WTC11 (cell line): ENCODE data around the gene DPP10. TPM values are rescaled to one million over a fixed set of nuclear protein-coding genes. Genes with fewer than 3 reads are reported as not detected.

Experiments
- ATAC-seq: fragments of 200-7000 bp; cut with Tn5 transposase; 2 replicates; pipeline ENCODE4 v1.10.0; 2021; ENCODE audit warnings: mild to moderate bottlenecking, moderate library complexity
- Bru-seq: library from RNA; stranded (reverse); fragments of 400-500 nt; gene quantifications from one replicate; lab custom pipeline; 2021; lab: Mats Ljungman, UMichigan
- CTCF ChIA-PET: fragments of 300-600 bp; sonication (Branson Sonifier 250); formaldehyde crosslinking; loops from one replicate; lab custom pipeline; 2021; ENCODE audit warnings: antibody characterized with exemption; lab: Charles Lee
- POLR2A ChIA-PET: fragments of 350-600 bp; sonication (Branson Sonifier 250); formaldehyde crosslinking; loops from one replicate; lab custom pipeline; 2021; ENCODE audit warnings: antibody characterized with exemption; lab: Charles Lee
- DNase-seq: peaks from one replicate; pipeline ENCODE4 v3.0.0; 2021; ENCODE audit warnings: low spot score
- H3K27ac Mint-ChIP-seq: 2 replicates; pipeline ENCODE4 v1.8.0; 2021; ENCODE audit warnings: mixed read lengths
- H3K27me3 Mint-ChIP-seq: 2 replicates; pipeline ENCODE4 v1.8.0; 2021; ENCODE audit warnings: low read depth, mild to moderate bottlenecking, moderate library complexity, mixed read lengths
- H3K36me3 Mint-ChIP-seq: 2 replicates; pipeline ENCODE4 v1.8.0; 2021; ENCODE audit warnings: mixed read lengths
- H3K4me1 Mint-ChIP-seq: 2 replicates; pipeline ENCODE4 v1.8.0; 2022; ENCODE audit warnings: mixed read lengths
- H3K4me3 Mint-ChIP-seq: 2 replicates; pipeline ENCODE4 v1.8.0; 2021; ENCODE audit warnings: mild to moderate bottlenecking, moderate library complexity, mixed read lengths
- H3K9me3 Mint-ChIP-seq: 2 replicates; pipeline ENCODE4 v1.8.0; 2021; ENCODE audit warnings: mixed read lengths
- ATF3 ChIP-seq: sonication (generic); formaldehyde crosslinking; conservative IDR thresholded peaks from 2 replicates; pipeline ENCODE4 v1.8.1; 2022; ENCODE audit warnings: mild to moderate bottlenecking, missing genetic modification reagents
- CTCF ChIP-seq: fragments of 200-600 bp; IDR thresholded peaks from 2 replicates; pipeline ENCODE4 v1.8.0; 2022; ENCODE audit warnings: antibody characterized with exemption
- FOXJ3 ChIP-seq: sonication (generic); formaldehyde crosslinking; IDR thresholded peaks from 2 replicates; pipeline ENCODE4 v1.9.0; 2021; ENCODE audit warnings: missing genetic modification reagents, mild to moderate bottlenecking, borderline replicate concordance
- IRF2 ChIP-seq: sonication (generic); formaldehyde crosslinking; IDR thresholded peaks from 2 replicates; pipeline ENCODE4 v1.8.0; 2022; ENCODE audit warnings: low read depth, missing genetic modification reagents, borderline replicate concordance
- MXD4 ChIP-seq: fragments of 250-450 bp; sonication (Bioruptor Pico); IDR thresholded peaks from 2 replicates; pipeline ENCODE4 v1.8.0; 2021; ENCODE audit warnings: mild to moderate bottlenecking, moderate library complexity, borderline replicate concordance
- MYBL2 ChIP-seq: sonication (generic); formaldehyde crosslinking; IDR thresholded peaks from 2 replicates; pipeline ENCODE4 v1.8.1; 2023; ENCODE audit warnings: mild to moderate bottlenecking, moderate library complexity, missing genetic modification reagents
- NFE2L1 ChIP-seq: sonication (generic); formaldehyde crosslinking; IDR thresholded peaks from 2 replicates; pipeline ENCODE4 v1.8.1; 2023; ENCODE audit warnings: missing genetic modification reagents
- NFYB ChIP-seq: sonication (generic); formaldehyde crosslinking; conservative IDR thresholded peaks from 2 replicates; pipeline ENCODE4 v1.8.0; 2022; ENCODE audit warnings: low read depth, missing genetic modification reagents
- NR1H2 ChIP-seq: sonication (generic); formaldehyde crosslinking; IDR thresholded peaks from 2 replicates; pipeline ENCODE4 v1.9.0; 2021; ENCODE audit warnings: mild to moderate bottlenecking, moderate library complexity, missing genetic modification reagents
- OVOL2 ChIP-seq: fragments of 250-450 bp; sonication (Bioruptor Pico); IDR thresholded peaks from 2 replicates; pipeline ENCODE4 v1.9.0; 2021; ENCODE audit warnings: mild to moderate bottlenecking, borderline replicate concordance
- PRRX2 ChIP-seq: fragments of 250-450 bp; sonication (Bioruptor Pico); IDR thresholded peaks from 2 replicates; pipeline ENCODE4 v1.8.0; 2021; ENCODE audit warnings: mild to moderate bottlenecking
- RORB ChIP-seq: fragments of 250-450 bp; sonication (Bioruptor Pico); IDR thresholded peaks from 2 replicates; pipeline ENCODE4 v1.9.0; 2021; ENCODE audit warnings: mild to moderate bottlenecking
- SMAD4 ChIP-seq: sonication (generic); formaldehyde crosslinking; IDR thresholded peaks from 2 replicates; pipeline ENCODE4 v1.8.0; 2022; ENCODE audit warnings: mild to moderate bottlenecking, missing genetic modification reagents
- TEAD4 ChIP-seq: sonication (generic); formaldehyde crosslinking; IDR thresholded peaks from 2 replicates; pipeline ENCODE4 v1.8.0; 2022; ENCODE audit warnings: mild to moderate bottlenecking, missing genetic modification reagents
- USF2 ChIP-seq: sonication (generic); formaldehyde crosslinking; IDR thresholded peaks from 2 replicates; pipeline ENCODE4 v1.8.1; 2023; ENCODE audit warnings: mild to moderate bottlenecking, missing genetic modification reagents, moderate library complexity
- ZBTB43 ChIP-seq: sonication (generic); formaldehyde crosslinking; IDR thresholded peaks from 2 replicates; pipeline ENCODE4 v1.8.1; 2023; ENCODE audit warnings: mild to moderate bottlenecking, missing genetic modification reagents
- ZNF232 ChIP-seq: sonication (generic); formaldehyde crosslinking; IDR thresholded peaks from 2 replicates; pipeline ENCODE4 v1.8.0; 2022; ENCODE audit warnings: mild to moderate bottlenecking, missing genetic modification reagents
- long read RNA-seq, 3 experiments: library from RNA in 1 of 3; library from capped mRNA in 1 of 3; library from polyadenylated mRNA in 1 of 3; unstranded in 2 of 3; stranded (forward) in 1 of 3; transcript quantifications; one replicate each; pipeline ENCODE4 v2.0.0, GENCODE V29; 2021
- total RNA-seq: library from RNA; stranded (reverse); gene quantifications from 3 replicates; pipeline ENCODE4 v1.2.3, GENCODE V29; 2021
- TF ChIP-seq, protein P1 (sequence below): sonication (generic); formaldehyde crosslinking; IDR thresholded peaks from 2 replicates; pipeline ENCODE4 v1.8.1; 2022; ENCODE audit warnings: mild to moderate bottlenecking, moderate library complexity, missing genetic modification reagents
- TF ChIP-seq, protein P2 (sequence below): sonication (generic); formaldehyde crosslinking; IDR thresholded peaks from 2 replicates; pipeline ENCODE4 v1.8.1; 2022; ENCODE audit warnings: missing genetic modification reagents, borderline replicate concordance
- TF ChIP-seq, protein P3 (sequence below): sonication (generic); formaldehyde crosslinking; IDR thresholded peaks from 2 replicates; pipeline ENCODE4 v1.8.0; 2022; ENCODE audit warnings: mild to moderate bottlenecking, missing genetic modification reagents
- TF ChIP-seq, protein P4 (sequence below): sonication (generic); formaldehyde crosslinking; IDR thresholded peaks from 2 replicates; pipeline ENCODE4 v1.8.0; 2023; ENCODE audit warnings: missing genetic modification reagents, mild to moderate bottlenecking, borderline replicate concordance
- TF ChIP-seq, protein P5 (sequence below): sonication (generic); formaldehyde crosslinking; IDR thresholded peaks from 2 replicates; pipeline ENCODE4 v1.8.0; 2022; ENCODE audit warnings: mild to moderate bottlenecking, missing genetic modification reagents

Gene DPP10
- total RNA-seq, result 4.0 to 6.0 TPM (median 5.5 TPM) in 3 replicates
- percentile 45 among the genes with signal in this experiment for Bru-seq, nascent RNA
- long read RNA-seq, experiment 1, partial matches to known transcripts, result 2 of 14 reads
- long read RNA-seq, experiment 1, other reads (novel, unspliced or antisense), result 8 of 14 reads
- long read RNA-seq, experiment 2, partial matches to known transcripts, result 3 of 10 reads
- long read RNA-seq, experiment 2, other reads (novel, unspliced or antisense), result 6 of 10 reads
- long read RNA-seq, experiment 3, partial matches to known transcripts, result 1 of 1 reads
- long read RNA-seq, experiment 3, other reads (novel, unspliced or antisense), result 0 of 1 reads

GRCh38 chr2:114442510-114442909, at the start of gene DPP10:
TSS of gene DPP10 (plus strand) at chr2:114442641.
- Mint-ChIP-seq H3K27ac (no peak within 1 kb of the TSS), H3K4me1 (0 out of 2 replicates have a peak, but pooled peaks cover 3% of the 10 kb centered on the region), H3K9me3 (peaks cover 33% of the 10 kb centered on the region), H3K27me3 (no peaks in the 10 kb centered on the region; the same call in 1 of the 2 replicates), H3K4me3 (no peak within 1 kb of the TSS), H3K36me3 (peaks cover 14% of the 10 kb centered on the region)
- ChIA-PET POLR2A (no interaction called here), CTCF (no interaction called here)
- peak; percentile 65 for ATAC-seq
- peak; percentile 55 for DNase-seq
- TF ChIP-seq, protein P1, sequence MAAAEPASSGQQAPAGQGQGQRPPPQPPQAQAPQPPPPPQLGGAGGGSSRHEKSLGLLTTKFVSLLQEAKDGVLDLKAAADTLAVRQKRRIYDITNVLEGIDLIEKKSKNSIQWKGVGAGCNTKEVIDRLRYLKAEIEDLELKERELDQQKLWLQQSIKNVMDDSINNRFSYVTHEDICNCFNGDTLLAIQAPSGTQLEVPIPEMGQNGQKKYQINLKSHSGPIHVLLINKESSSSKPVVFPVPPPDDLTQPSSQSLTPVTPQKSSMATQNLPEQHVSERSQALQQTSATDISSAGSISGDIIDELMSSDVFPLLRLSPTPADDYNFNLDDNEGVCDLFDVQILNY, result no peak
- no peak for TF ChIP-seq ZBTB43
- no peak for TF ChIP-seq NFYB (CRISPR knock-in tag)
- no peak for TF ChIP-seq NR1H2
- TF ChIP-seq MYBL2 (CRISPR knock-in tag), result no peak
- TF ChIP-seq PRRX2 (CRISPR knock-in tag), result no peak
- 0 out of 2 replicates have a peak, but pooled peaks have one; percentile 29 for TF ChIP-seq ZNF232
- TF ChIP-seq NFE2L1 (CRISPR knock-in tag), result no peak
- no peak for TF ChIP-seq CTCF
- no peak for TF ChIP-seq MXD4
- TF ChIP-seq, protein P2, sequence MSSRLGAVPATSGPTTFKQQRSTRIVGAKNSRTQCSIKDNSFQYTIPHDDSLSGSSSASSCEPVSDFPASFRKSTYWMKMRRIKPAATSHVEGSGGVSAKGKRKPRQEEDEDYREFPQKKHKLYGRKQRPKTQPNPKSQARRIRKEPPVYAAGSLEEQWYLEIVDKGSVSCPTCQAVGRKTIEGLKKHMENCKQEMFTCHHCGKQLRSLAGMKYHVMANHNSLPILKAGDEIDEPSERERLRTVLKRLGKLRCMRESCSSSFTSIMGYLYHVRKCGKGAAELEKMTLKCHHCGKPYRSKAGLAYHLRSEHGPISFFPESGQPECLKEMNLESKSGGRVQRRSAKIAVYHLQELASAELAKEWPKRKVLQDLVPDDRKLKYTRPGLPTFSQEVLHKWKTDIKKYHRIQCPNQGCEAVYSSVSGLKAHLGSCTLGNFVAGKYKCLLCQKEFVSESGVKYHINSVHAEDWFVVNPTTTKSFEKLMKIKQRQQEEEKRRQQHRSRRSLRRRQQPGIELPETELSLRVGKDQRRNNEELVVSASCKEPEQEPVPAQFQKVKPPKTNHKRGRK (CRISPR knock-in tag), result no peak
- TF ChIP-seq, protein P3, sequence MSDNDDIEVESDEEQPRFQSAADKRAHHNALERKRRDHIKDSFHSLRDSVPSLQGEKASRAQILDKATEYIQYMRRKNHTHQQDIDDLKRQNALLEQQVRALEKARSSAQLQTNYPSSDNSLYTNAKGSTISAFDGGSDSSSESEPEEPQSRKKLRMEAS (CRISPR knock-in tag), result no peak
- TF ChIP-seq ATF3 (CRISPR knock-in tag), result no peak
- TF ChIP-seq, protein P4, sequence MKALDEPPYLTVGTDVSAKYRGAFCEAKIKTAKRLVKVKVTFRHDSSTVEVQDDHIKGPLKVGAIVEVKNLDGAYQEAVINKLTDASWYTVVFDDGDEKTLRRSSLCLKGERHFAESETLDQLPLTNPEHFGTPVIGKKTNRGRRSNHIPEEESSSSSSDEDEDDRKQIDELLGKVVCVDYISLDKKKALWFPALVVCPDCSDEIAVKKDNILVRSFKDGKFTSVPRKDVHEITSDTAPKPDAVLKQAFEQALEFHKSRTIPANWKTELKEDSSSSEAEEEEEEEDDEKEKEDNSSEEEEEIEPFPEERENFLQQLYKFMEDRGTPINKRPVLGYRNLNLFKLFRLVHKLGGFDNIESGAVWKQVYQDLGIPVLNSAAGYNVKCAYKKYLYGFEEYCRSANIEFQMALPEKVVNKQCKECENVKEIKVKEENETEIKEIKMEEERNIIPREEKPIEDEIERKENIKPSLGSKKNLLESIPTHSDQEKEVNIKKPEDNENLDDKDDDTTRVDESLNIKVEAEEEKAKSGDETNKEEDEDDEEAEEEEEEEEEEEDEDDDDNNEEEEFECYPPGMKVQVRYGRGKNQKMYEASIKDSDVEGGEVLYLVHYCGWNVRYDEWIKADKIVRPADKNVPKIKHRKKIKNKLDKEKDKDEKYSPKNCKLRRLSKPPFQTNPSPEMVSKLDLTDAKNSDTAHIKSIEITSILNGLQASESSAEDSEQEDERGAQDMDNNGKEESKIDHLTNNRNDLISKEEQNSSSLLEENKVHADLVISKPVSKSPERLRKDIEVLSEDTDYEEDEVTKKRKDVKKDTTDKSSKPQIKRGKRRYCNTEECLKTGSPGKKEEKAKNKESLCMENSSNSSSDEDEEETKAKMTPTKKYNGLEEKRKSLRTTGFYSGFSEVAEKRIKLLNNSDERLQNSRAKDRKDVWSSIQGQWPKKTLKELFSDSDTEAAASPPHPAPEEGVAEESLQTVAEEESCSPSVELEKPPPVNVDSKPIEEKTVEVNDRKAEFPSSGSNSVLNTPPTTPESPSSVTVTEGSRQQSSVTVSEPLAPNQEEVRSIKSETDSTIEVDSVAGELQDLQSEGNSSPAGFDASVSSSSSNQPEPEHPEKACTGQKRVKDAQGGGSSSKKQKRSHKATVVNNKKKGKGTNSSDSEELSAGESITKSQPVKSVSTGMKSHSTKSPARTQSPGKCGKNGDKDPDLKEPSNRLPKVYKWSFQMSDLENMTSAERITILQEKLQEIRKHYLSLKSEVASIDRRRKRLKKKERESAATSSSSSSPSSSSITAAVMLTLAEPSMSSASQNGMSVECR (CRISPR knock-in tag), result no peak
- no peak for TF ChIP-seq RORB
- no peak for TF ChIP-seq FOXJ3 (CRISPR knock-in tag)
- no peak for TF ChIP-seq SMAD4 (CRISPR knock-in tag)
- no peak for TF ChIP-seq IRF2 (CRISPR knock-in tag)
- no peak for TF ChIP-seq OVOL2 (CRISPR knock-in tag)
- no peak for TF ChIP-seq USF2
- 0 out of 2 replicates have a peak, but pooled peaks have one; percentile 19 for TF ChIP-seq TEAD4 (CRISPR knock-in tag)
- TF ChIP-seq, protein P5, sequence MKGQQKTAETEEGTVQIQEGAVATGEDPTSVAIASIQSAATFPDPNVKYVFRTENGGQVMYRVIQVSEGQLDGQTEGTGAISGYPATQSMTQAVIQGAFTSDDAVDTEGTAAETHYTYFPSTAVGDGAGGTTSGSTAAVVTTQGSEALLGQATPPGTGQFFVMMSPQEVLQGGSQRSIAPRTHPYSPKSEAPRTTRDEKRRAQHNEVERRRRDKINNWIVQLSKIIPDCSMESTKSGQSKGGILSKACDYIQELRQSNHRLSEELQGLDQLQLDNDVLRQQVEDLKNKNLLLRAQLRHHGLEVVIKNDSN, result 0 out of 2 replicates have a peak, but pooled peaks have one; percentile 19
